GM19023 (cell line): ENCODE results near the gene GRAMD1B.

Experiments
- ATAC-seq: cut with Tn5 transposase; IDR thresholded peaks from one replicate; pipeline ENCODE4 v1.9.1; 2021; ENCODE audit warnings: mild to moderate bottlenecking, moderate library complexity; ENCODE audit not compliant: unreplicated experiment

The GRAMD1B gene

GRCh38 chr11:123408619-123409455 lies 21.2 kb upstream of the GRAMD1B start:
- ATAC-seq, result no peak

GRCh38 chr11:123409456-123410217 lies 20.4 kb upstream of the GRAMD1B start:
- no peak for ATAC-seq

GRCh38 chr11:123410218-123410549 lies 19.9 kb upstream of the GRAMD1B start:
- no peak for ATAC-seq

GRCh38 chr11:123413636-123414035 lies 16.4 kb upstream of the GRAMD1B start:
- ATAC-seq, result no peak

GRCh38 chr11:123416566-123416965 lies 13.5 kb upstream of the GRAMD1B start:
- no peak for ATAC-seq

- no peak for ATAC-seq
Measured at GRCh38 chr11:123418351-123419114, 11.5 kb upstream of the GRAMD1B start.

- ATAC-seq, result no peak
Measured at GRCh38 chr11:123419731-123420452, 10.2 kb upstream of the GRAMD1B start.

GRCh38 chr11:123421589-123421988 lies 8.5 kb upstream of the GRAMD1B start:
- ATAC-seq, result no peak

GRCh38 chr11:123425367-123425766 lies 4.7 kb upstream of the GRAMD1B start:
- no peak for ATAC-seq

GRCh38 chr11:123426789-123427188 lies 3.3 kb upstream of the GRAMD1B start:
- ATAC-seq, result no peak

GRCh38 chr11:123427405-123427804 lies 2.7 kb upstream of the GRAMD1B start:
- no peak for ATAC-seq

GRCh38 chr11:123428116-123428715 lies 1.9 kb upstream of the GRAMD1B start:
- ATAC-seq, result no peak

GRCh38 chr11:123429336-123429735 lies 733 bp upstream of the GRAMD1B start:
- ATAC-seq, result no peak

GRCh38 chr11:123430721-123431497 lies 840 bp downstream of the GRAMD1B start:
- no peak for ATAC-seq

- no peak for ATAC-seq
Measured at GRCh38 chr11:123431619-123432018, 1.6 kb downstream of the GRAMD1B start.

- no peak for ATAC-seq
Measured at GRCh38 chr11:123434262-123434661, 4.2 kb downstream of the GRAMD1B start.

GRCh38 chr11:123434911-123435310 lies 4.8 kb downstream of the GRAMD1B start:
- no peak for ATAC-seq

- ATAC-seq, result no peak
Measured at GRCh38 chr11:123437236-123437979, 7.3 kb downstream of the GRAMD1B start.

GRCh38 chr11:123438131-123438627 lies 8.1 kb downstream of the GRAMD1B start:
- ATAC-seq, result no peak
